GM12874 (cell line): ENCODE results near the gene CEBPG.

Source experiments
- TF ChIP-seq, protein P1 (sequence below): IDR thresholded peaks from 2 replicates; pipeline ENCODE4 v1.5.1; 2011; ENCODE audit warnings: low read depth, mild to moderate bottlenecking, control low read depth, low read length, moderate library complexity; ENCODE audit not compliant: insufficient read depth

CEBPG gene

DNA sequence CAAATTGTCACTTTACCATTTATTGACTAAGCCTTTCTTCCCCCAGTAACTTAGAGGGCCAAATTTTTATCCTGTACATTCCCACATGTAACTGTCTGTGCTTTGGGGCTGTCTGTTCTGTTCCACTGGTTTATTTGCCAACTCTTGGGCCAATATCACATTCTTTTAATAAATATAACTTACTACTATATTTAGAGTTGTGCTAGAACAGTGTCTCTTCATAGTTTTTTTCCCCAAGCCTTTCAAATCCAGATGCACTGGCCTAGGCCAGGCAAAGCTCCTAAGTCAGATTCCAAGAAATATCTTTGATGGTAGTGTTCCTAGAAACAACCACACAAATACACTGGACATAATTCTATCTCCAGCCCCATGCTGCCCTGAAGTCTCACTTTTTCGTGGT is 16.0 kb upstream of the CEBPG start:
- TF ChIP-seq, protein P1, sequence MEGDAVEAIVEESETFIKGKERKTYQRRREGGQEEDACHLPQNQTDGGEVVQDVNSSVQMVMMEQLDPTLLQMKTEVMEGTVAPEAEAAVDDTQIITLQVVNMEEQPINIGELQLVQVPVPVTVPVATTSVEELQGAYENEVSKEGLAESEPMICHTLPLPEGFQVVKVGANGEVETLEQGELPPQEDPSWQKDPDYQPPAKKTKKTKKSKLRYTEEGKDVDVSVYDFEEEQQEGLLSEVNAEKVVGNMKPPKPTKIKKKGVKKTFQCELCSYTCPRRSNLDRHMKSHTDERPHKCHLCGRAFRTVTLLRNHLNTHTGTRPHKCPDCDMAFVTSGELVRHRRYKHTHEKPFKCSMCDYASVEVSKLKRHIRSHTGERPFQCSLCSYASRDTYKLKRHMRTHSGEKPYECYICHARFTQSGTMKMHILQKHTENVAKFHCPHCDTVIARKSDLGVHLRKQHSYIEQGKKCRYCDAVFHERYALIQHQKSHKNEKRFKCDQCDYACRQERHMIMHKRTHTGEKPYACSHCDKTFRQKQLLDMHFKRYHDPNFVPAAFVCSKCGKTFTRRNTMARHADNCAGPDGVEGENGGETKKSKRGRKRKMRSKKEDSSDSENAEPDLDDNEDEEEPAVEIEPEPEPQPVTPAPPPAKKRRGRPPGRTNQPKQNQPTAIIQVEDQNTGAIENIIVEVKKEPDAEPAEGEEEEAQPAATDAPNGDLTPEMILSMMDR, result no peak

DNA sequence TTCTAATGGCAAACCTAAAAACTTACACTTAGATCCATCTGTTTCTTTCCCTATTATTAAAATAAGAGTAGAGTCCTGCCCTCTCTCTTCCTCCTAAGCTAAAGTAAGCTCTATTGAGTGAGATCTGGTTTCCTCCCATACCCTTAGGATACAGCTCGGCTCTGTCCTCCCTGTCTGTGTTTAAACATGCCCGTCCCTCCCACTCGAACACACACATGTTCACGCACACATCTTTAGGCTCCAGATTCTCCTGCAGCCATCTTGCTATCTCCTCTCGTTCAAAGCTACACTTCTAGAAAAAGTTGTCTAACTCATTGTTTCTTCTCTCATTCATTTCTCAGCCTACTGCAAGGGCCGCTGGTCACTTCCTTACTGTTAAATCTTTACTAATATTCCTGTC is 15.1 kb upstream of the CEBPG start:
- TF ChIP-seq, protein P1, result no peak

DNA sequence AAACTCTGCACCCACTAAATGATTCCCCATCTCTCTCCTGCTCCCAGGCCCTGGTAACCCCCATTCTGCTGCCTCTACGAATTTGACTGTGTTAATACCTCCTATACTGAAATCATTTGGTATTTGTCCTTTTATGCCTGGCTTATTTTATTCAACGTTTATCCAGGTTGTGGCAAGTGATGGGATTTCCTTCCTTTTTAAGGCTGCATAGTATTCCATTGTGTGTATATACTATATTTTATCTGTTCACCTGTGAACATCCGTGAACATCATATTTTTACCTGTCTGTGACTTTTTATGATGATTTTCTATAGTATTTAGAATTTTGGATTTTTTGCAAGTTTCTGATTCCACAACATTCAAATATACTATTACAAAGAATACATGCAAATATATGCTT is 13.9 kb upstream of the CEBPG start:
- TF ChIP-seq, protein P1, result no peak

DNA sequence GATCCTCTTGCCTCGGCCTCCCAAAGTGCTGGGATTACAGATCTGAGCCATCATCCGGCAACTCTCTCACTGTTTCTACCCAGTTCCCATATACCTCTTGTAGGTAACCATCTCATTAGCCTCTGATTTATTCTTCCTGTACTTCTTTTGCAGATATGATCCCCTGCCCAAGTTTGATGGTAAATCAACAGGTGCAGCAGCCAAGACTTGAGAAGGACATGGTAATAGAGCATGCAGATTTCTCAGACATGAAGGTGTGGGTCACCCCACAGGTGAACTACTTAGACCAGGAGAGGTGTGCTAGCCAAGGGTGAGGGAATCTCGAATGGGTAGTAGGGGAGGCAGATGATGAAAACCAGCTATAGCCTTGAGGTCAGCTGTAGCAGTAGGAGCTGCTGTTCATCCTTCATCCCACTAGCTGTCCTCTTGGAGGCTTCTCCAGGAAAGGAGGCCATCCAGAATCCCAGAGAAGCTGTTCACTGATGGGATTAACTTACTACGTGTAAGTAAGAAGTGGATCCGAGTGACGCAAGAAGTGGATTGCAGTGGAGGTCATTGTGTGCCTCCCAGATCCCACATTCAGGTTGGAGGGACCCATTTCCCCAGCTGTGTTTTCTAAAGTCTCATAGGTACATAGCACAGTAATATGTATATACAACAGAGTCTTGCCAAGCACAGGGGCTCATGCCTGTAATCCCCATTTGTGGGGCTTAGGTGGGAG is 10.8 kb upstream of the CEBPG start:
- TF ChIP-seq, protein P1, result no peak

DNA sequence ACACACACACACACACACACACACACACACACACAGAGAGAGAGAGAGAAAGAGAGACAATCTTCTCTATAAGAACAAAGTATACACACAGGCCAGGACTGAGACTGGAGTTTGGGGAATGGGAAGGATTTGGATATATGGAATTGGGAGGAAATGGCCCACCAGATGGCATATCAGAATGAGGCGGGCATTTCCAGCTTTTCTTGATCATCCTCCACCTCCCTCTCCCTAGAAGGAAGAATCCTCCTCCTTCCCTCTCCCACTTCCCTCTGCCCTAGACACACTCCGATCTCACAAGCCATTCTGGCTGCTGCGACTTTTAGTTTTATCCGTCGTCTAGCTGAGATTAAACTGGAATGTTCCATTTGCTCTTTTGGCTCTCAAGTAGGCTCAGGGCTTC is 10.0 kb upstream of the CEBPG start:
- TF ChIP-seq, protein P1, result no peak

DNA sequence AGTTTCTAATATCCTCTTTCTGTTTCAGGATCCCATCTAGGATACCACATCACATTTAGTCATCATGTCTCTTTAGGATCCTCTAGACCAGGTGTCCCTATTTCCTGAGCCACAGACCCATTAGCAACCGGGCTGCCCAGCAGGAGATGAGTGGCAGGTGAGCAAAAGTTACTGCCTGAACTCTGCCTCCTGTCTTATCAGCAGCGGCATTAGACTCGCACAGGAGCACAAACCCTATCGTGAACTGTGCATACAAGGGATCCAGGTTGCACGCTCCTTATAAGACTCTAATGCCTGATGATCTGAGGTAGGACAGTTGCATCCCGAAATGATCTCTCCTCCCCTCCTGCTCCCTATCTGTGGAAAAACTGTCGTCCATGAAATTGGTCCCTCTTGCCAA is 7.8 kb upstream of the CEBPG start:
- TF ChIP-seq, protein P1, result no peak

DNA sequence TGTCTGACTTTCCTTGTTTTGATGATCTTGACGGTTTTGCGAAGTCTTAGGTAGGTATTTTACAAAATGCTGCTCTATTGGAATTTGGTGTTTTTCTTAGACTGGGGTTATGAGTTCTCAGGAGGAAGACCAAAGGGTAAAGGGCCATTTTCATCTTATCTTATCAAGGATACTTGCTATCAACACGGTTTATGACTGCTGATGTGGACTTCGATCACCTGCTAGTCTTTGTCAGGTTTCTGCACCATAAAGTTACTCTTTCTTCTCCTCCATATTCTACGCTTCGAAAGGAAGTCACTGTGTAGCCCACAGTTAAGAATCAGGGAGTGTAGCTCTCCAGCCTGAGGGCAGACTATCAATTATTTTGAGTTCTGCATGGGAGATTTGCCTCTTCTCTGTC is 7.4 kb upstream of the CEBPG start:
- TF ChIP-seq, protein P1, result no peak
